Sigmoid colon (tissue), 4 donors: ENCODE measurements around the gene CD247.

ENCODE experiments used
- EP300 ChIP-seq, 4 donors: sonication (generic); formaldehyde crosslinking; IDR thresholded peaks; one replicate each; pipeline ENCODE4 v1.6.1; 2017; ENCODE audit warnings: antibody characterized with exemption in 4 of 4
- POLR2A ChIP-seq, 2 donors: fragments of 450-650 bp; IDR thresholded peaks; one replicate each; pipeline ENCODE4 v1.6.1; 2016; ENCODE audit warnings: antibody characterized with exemption in 2 of 2, mild to moderate bottlenecking in 2 of 2, moderate library complexity in 2 of 2
- POLR2AphosphoS5 ChIP-seq, 4 donors: sonication (generic); formaldehyde crosslinking; IDR thresholded peaks; one replicate each; pipeline ENCODE4 v1.6.1; 2017; ENCODE audit warnings: antibody characterized with exemption in 4 of 4
- TF ChIP-seq, protein P1 (sequence below), 4 experiments: fragments of 450-650 bp in 3 of 4; fragments of 200-600 bp in 1 of 4; IDR thresholded peaks; one replicate each; pipeline ENCODE4 v1.5.1; 2016 to 2019; ENCODE audit warnings: antibody characterized with exemption in 4 of 4, mild to moderate bottlenecking in 3 of 4, moderate library complexity in 2 of 4

DNA sequence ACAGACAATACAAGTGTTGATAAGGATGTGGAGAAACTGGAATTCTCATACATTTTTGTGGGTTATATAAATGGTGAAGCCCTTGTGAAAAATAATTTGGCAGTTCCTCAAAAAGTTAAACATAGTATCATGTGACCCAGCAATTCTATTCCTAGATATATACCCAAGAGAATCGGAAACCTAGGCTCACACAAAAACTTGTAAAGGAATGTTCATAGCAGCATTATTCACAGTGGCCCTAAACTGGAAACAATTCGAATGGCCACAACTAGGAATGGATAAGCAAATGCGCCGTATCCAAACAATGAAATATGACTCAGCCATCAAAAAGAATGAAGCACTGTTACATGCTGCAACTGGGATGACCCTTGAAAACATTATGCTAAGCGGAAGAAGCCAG is 3.9 kb upstream of the CD247 start:
- TF ChIP-seq, protein P1, sequence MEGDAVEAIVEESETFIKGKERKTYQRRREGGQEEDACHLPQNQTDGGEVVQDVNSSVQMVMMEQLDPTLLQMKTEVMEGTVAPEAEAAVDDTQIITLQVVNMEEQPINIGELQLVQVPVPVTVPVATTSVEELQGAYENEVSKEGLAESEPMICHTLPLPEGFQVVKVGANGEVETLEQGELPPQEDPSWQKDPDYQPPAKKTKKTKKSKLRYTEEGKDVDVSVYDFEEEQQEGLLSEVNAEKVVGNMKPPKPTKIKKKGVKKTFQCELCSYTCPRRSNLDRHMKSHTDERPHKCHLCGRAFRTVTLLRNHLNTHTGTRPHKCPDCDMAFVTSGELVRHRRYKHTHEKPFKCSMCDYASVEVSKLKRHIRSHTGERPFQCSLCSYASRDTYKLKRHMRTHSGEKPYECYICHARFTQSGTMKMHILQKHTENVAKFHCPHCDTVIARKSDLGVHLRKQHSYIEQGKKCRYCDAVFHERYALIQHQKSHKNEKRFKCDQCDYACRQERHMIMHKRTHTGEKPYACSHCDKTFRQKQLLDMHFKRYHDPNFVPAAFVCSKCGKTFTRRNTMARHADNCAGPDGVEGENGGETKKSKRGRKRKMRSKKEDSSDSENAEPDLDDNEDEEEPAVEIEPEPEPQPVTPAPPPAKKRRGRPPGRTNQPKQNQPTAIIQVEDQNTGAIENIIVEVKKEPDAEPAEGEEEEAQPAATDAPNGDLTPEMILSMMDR (IDR thresholded peaks at IDR 0.05): no peak
- TF ChIP-seq POLR2AphosphoS5 (IDR thresholded peaks at IDR 0.05) (no peak), POLR2A (IDR thresholded peaks at IDR 0.05) (no peak), EP300 (IDR thresholded peaks at IDR 0.05) (no peak)
